ENCODE data around the gene GIMAP4.
"Not testable (repeated sequence)": the region's sequence is repeated elsewhere in the genome, so short reads cannot be mapped to it uniquely, and the experiment has no call there.

GIMAP4 gene

GRCh38 chr7:150569245-150569955 is 2.2 kb downstream of the GIMAP4 start:
- Mint-ChIP-seq H3K4me3 (no peak overlapping the region), H3K36me3 (ENCODE audit: low read depth) (no peaks in the 10 kb centered on the region), H3K4me1 (peaks cover 22% of the 10 kb centered on the region), H3K9me3 (peaks cover 4% of the 10 kb centered on the region), H3K27me3 (ENCODE audit: low read depth, poor library complexity) (no peaks in the 10 kb centered on the region), H3K27ac (no peak overlapping the region)
- no peak for TF ChIP-seq CTCF (IDR thresholded peaks at IDR 0.05)
- DNase-seq: no peak

GRCh38 chr7:150570556-150571465 is 3.6 kb downstream of the GIMAP4 start:
- no peak overlapping the region for H3K4me3 Mint-ChIP-seq
- TF ChIP-seq CTCF (IDR thresholded peaks at IDR 0.05): no peak
- H3K27ac Mint-ChIP-seq: no peak overlapping the region
- no peak for DNase-seq
- peaks cover 22% of the 10 kb centered on the region for H3K4me1 Mint-ChIP-seq
- H3K9me3 Mint-ChIP-seq: peaks cover 11% of the 10 kb centered on the region
- no peaks in the 10 kb centered on the region for H3K27me3 Mint-ChIP-seq (ENCODE audit: low read depth, poor library complexity)
- no peaks in the 10 kb centered on the region for H3K36me3 Mint-ChIP-seq (ENCODE audit: low read depth)

GRCh38 chr7:150572496-150572895 is 5.3 kb downstream of the GIMAP4 start:
- no peak for DNase-seq
- TF ChIP-seq CTCF (IDR thresholded peaks at IDR 0.05): no peak
- peaks cover 21% of the 10 kb centered on the region for H3K9me3 Mint-ChIP-seq
- no peak overlapping the region for H3K4me3 Mint-ChIP-seq
- peaks cover 17% of the 10 kb centered on the region for H3K4me1 Mint-ChIP-seq
- no peak overlapping the region for H3K27ac Mint-ChIP-seq
- H3K27me3 Mint-ChIP-seq (ENCODE audit: low read depth, poor library complexity): no peaks in the 10 kb centered on the region
- no peaks in the 10 kb centered on the region for H3K36me3 Mint-ChIP-seq (ENCODE audit: low read depth)

- peaks cover 48% of the 10 kb centered on the region for H3K9me3 Mint-ChIP-seq
- H3K27ac Mint-ChIP-seq; H3K4me1 Mint-ChIP-seq; H3K4me3 Mint-ChIP-seq; H3K36me3 Mint-ChIP-seq (ENCODE audit: low read depth); DNase-seq: not testable (repeated sequence)
- H3K27me3 Mint-ChIP-seq (ENCODE audit: low read depth, poor library complexity): peaks cover 10% of the 10 kb centered on the region
Observed at GRCh38 chr7:150579979-150580637, 12.9 kb downstream of the GIMAP4 start.

- Mint-ChIP-seq H3K4me1 (no peaks in the 10 kb centered on the region), H3K27me3 (ENCODE audit: low read depth, poor library complexity) (peaks cover 10% of the 10 kb centered on the region), H3K36me3 (ENCODE audit: low read depth) (no peaks in the 10 kb centered on the region), H3K4me3 (no peak overlapping the region), H3K27ac (no peak overlapping the region), H3K9me3 (peaks cover 42% of the 10 kb centered on the region)
- DNase-seq: no peak
- TF ChIP-seq CTCF (IDR thresholded peaks at IDR 0.05): no peak
Observed at GRCh38 chr7:150580638-150581394, 13.6 kb downstream of the GIMAP4 start.
